HTERT RPE-1 (cell line): Measurements from ENCODE around the gene INO80C.

Experiments
- in situ Hi-C: fragments of 300-500 bp; cut with MboI; formaldehyde crosslinking; loops from 4 replicates; pipeline ENCODE4 v1.14.3; 2020; ENCODE audit warnings: low sequenced_read_pairs

Gene INO80C, protein sequence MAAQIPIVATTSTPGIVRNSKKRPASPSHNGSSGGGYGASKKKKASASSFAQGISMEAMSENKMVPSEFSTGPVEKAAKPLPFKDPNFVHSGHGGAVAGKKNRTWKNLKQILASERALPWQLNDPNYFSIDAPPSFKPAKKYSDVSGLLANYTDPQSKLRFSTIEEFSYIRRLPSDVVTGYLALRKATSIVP

DNA sequence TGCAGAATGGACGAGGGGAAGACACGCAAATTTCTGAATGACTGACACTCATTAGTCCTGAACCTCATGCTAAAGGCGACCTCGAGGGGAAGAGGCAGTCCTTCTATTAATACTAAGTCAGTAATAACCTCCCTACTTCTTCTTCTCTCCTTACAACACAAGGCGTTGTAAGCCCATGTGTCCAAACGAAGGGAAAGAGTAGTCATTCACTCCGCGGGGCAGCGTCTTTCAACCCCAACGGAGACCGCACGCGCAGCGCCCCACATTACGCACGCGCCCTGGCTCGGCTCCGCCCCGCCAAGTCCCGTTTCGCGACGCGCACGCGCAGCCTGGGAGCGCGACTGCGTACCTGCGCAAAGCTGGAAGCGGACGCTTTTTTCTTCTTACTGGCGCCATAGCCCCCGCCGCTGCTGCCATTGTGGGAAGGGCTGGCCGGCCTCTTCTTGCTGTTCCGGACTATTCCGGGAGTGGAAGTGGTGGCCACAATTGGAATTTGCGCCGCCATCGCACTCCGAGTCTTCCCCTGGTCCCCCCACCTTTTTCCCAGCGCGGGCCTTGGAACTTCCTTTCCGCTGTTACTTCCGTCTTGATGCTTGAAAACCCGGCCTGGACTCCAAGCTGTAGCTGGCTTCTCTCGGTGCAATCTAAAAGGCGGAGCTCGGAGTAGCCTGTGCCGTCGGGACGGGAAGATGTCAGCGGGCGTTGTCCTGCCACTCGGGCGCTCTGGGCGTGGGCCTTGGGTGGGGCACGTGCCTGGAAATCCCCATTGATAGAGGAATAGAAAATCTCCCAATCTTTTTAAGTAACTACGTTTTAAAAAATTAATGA, at the start of gene INO80C:
Gene INO80C (minus strand): TSS at position 591 of the 828 bp plus-strand sequence. CDS start 86 bp downstream, at position 505.
- in situ Hi-C loops, result no loop called here

DNA sequence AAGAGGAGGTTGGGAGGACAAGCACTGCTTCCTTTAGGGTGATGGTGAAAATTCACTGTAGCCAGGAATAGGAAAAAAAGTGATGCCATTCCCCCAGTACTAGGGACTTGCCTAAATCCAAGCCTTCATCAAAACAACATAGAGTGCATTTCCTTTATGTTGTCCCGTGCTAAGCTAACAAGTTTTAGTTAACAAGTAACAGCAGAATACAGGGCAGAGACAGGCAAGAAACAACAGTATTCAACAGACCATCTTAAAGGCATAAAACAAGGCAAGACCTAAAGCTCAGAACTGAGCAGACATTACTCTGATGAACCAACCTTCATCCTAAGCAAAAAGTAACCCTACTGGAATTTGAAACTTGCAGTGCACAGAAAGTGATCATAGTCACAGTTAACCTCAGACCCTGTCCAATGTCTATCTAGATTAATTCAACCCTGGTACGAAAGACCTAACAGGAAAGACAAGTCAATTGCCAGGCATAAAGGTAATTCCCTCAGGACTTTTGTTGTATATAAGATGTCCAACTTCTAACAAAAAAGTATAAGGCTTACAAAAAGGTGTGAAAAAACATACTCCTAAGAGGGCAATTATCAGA, 49.3 kb upstream of the INO80C start:
- in situ Hi-C loops, result no loop called here

DNA sequence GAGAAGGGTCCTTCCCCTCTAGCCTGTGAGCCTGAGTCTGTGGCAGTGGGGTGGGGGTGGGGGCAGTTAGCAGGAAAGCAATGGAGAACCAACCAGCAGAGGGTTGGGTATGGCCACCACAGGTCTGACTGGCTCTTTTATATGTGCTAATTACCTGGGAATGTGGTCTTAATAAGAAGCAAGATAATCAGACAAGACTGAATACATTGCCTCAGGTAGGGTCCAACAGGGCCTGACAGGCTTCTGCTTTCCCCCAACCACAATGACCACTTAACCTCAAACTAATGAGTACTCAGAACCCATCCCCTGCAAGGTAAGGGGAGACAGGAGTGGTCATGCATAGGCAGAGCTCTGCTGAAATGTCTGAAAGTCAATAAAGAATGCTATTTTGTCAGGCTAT, 44.6 kb upstream of the INO80C start:
- in situ Hi-C loops, result no loop called here

DNA sequence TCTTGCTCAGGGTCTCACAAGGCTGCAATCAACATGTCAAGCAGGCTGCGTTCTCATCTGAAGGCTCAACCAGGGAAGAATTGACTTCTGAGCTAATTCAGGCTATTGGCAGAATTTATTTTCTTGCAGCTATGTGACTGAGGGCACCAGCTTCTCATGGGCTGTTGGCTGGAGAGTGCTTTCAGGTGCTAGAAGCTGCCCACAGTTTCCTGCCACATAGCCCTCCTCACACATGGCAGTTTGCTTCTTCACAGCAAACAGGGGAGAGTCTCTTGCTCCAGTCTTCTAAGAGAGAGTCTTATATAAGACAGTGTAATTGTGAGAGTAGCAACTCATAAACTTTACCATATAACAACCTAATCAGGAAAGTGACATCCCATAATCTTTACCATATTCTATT, 37.5 kb upstream of the INO80C start:
- in situ Hi-C loops, result no loop called here

DNA sequence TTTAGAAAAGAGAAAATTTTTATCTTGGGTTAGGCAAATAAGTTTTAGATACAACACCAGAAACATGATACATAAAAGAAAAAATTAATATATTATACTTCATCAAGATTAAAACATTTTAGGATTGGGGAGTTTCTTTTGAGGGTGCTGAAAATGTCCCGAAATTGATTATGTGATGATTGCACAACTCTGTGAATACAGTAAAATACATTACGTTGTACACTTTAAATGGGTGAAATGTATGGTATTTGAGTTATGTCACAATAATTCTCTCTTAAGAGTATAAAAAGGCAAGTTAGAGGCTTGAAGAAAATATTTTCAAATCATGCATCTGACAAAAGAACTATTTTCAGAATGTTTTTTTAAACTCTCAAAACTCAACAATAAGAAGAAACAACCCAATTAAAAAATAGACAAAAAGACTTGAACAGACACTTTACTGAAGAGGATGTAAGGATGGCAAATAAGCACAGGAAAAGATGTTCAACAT, 36.2 kb upstream of the INO80C start:
- in situ Hi-C loops, result no loop called here

DNA sequence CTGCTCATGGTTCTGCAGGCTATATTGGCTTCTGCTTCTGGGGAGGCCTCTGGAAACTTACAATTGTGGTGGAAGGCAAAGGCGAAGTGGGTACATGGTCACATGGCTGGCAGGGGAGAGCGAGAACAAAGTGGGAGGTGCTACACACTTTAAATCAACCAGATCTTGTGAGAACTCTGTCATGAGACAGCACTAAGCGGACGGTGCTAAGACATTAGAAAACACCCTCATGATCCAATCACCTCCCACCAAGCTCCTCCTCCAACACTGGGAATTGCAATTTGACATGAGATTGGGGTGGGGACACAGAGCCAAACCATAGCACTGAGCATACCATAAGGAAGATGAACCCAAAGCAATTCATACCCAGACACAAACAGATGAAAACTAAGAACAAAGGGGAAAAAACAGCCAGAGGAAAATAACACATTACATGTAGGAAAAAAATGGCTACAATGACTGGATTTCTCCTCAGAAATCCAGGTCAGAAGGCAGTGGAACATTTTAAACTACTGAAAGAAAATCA, 31.1 kb upstream of the INO80C start:
- in situ Hi-C loops, result no loop called here

DNA sequence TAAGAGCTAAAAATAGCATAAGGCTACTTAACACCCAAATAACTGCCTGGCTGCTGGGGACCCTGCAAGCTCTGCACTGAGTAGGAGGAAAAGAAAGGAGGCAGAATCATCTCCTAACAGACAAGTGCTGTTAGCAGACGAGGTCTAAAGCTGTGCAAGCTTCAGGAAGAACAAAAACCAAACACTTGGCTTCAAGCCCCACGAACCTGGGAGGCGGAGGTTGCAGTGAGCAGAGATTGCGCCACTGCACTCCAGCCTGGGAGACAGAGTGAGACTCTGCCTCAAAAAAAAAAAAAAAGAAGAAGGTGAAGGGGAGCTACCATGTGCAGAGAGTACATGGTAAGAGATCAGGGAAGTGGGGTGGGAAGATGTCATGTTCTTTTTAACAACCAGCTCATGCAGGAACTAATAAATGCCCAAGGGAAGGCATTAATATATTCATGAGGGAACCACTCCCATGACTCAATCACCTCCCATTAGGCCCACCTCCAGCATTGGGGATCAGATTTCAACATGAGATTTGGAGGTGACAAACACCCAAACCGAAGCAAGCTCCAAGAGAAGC, 28.8 kb upstream of the INO80C start:
- in situ Hi-C loops, result no loop called here

DNA sequence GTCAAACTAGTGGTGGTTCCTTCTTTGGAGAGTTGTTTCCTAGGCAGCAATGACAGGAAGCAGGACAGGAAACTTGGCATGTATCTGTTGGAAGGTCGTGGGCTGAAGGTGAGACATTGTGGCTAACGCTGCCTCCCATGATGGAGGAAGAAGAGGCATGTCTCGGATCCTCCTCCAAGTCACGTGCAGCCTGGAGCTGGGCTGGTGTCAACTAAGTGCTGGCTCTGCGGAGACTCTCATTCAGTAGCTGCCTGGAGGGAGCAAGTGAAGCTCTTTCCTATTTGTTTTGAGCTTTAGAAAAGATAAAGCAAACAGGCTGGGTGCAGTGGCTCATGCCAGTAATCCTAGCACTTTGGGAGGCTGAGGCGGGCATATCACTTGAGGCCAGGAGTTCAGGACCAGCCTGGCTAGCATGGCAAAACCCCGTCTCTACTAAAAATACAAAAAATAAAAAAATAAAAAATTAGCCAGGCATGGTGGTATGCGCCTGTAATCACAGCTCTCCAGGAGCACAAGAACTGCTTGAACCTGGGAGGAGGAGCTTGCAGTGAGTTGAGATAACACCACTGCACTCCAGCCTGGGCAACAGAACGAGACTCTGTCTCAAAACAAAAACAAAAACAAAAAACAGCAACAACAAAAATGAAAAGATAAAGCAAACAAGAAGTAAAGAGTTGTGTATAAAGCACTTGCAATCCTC, 28.2 kb upstream of the INO80C start:
- in situ Hi-C loops, result no loop called here

DNA sequence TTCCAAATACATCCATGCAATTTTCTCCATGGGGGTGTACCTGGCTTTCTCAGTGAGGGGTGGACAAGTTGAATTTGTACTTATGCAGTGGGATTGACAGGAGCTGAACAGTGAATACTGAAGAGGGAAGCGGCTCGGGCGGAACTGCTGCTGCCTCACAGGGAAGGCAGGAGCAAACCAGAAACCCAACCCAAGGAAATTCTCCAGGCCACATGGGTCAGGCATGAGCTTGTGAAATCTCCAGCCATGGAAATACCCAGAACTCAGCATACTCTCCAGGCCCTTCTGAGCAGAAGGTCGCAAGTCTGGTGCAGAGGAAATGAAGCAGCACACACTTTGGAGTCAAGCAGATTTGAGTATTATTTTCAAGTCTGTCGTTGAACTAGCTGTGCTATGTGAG, 26.5 kb upstream of the INO80C start:
- in situ Hi-C loops, result no loop called here

DNA sequence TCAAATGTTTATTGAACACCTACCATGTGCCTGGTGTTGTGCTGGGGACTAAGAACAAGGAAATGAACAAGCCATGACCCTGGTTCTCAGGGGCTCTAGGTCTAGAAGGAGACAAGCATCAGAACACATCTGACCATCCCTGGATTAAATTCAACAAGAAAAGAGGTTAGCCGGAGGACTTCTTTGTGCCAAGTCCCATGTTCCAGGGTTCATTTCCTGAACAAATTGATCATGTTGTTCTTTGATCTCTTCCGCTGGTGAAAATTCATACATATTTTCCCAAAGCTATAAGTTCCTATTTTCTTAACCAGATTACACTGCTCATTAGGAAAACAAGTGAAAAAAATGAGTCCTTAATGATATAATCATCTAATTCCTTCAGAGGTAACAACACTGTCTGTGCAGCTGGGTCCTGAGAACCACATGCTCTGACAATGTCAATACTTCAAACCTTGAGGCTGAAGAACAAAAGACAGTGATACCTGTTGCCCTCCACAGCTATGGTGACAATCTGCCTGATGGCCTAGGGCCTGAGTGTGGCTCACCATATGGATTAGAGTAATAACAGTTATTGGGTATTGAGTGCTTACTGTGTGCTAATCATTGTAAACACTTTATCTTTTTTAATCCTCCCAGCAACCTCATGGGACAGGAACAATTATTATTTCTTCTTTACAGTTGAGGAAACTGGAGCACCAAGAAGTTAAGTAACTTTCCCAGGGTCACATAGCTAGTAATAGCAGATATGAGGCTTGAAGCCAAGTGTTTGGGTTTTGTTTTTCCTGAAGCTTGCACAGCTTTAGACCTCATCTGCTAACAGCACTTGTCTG, 24.6 kb upstream of the INO80C start:
- in situ Hi-C loops, result no loop called here

DNA sequence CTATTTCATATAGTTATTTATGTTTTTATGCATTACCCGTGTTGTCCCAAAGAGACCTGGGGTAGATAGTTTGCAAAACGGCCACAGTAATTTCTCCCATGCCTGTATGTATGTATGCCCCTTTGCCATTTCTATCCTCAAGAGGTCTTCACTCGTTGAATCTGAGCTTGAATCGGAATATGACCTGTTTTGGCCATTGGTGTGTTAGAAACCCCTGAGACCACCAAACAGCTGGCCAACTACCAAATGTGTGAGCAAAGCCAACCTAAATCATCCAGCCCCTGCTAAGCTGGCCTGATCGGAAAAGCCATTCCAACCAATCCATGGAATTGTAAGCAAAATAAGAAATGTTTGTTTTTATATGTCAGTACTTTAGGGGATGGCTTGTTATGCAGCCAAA, 23.4 kb upstream of the INO80C start:
- in situ Hi-C loops, result no loop called here

DNA sequence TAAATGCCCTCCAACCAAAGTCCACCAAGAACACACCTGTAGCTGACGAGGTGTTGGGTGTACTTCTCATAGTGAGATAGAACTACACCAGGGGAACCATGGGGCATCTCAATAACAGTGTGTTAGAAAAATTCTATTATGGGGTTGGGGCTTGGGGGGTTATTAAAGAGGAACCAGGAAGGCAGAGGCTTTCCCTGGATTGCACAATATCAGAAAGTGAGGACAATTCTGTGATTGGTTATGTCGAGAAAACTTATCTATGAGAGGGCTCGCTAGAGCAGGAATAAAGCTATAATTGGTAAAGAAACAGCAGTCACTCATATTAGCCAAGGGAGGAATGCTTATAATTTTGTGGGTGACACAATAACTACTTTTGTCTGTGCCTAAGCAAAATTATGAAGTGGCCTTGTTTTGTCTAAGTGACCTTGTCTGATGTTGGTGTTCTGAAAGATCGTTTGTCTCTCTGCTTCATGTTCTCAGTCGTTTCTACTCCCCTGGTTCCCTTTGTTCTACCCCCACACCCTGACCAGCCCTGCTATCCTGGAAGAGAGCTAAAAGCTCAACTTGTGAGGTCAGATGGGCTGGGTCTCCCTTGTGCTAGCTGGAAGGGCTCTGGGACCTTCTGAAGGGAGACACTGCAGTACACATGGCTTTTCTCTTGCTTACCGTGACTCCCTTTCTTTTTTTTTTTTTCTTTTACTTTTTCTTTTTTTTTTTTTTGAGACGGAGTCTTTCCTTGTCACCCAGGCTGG, 21.6 kb upstream of the INO80C start:
- in situ Hi-C loops, result no loop called here

DNA sequence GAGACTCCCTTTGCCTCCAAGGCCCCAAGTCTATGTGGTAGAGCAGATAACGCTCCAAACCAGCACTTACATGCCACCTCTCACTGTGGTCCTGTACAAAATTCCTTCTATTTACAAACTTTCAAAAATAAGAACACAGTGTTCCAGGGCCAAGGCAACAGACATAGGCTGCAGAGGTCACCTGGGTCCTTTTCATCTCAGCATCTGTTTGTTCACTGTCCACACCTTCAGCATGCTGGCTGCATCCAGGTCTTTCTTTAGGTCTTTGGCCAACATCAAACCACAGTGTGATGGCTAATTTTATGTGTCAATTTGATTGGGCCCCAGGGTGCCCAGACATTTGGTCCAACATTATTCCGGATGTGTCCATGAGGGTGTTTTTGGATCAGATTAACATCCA, 20.0 kb upstream of the INO80C start:
- in situ Hi-C loops, result no loop called here

DNA sequence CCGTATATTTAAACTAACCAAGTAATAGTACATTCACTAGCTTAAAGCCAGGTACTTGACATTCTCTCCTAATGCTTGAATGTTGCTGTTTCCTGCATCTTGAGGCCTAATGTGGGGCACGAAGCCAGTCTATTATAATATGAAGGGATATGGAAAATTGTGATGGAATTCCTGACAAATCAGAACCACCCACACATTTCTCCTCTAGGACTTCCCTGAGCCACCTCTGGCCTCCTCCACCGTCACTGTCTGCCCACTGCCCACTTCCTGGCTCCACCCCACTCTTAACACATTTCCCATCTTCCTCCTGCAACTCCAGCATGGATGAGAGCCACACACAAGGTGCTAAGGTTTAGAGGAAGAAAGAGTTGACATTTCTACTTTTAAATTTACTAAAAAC, 19.0 kb upstream of the INO80C start:
- in situ Hi-C loops, result no loop called here

DNA sequence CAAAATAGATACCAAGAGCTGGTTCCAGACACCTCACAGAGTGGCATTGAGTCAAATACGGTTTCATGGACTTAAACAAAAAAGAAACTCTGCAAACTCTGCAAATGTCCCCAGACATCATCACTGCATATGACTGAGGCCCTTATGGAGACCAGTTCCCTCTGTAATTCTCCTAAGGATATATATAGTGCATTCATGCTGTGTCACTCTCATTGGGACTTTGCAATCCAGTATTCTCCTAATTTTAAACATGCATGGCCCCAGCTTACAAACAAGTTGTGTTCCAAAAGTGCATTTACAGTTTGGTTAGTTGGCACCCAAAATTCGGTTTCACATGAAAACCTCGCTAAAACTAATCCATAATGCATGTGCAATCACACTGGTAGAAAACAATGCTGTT, 18.6 kb upstream of the INO80C start:
- in situ Hi-C loops, result no loop called here

DNA sequence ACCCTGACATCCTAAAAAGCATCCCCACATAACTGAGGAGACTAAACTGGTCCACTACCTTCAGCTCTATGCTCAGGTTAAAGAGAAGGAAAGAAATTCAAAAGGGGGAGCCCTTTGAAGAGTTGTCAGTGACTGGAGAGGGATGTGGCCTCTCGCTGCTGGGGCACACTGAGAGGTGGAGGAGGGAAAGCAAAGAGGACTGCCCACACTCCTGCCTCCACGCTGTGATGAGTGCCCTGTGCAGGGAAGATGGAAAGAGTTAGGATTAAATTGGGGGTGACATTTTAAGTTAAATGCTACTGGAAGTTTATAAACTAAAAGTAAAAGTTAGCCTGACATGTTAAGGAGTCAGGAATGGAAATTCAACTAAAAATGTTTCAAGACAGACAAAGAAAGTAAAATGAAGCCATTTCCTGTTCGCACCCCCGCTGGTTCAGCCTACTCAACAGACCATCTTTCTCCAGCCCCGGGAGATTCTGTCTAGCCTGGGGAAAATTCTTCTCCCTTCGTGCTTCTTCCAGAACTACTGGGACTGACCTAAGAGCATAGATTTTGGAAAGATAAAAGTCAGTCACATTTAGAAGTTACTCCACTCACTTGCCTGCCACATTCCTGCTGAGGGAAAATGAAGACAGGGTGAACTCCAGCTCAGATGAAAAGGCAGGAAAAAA, 17.8 kb upstream of the INO80C start:
- in situ Hi-C loops, result no loop called here

DNA sequence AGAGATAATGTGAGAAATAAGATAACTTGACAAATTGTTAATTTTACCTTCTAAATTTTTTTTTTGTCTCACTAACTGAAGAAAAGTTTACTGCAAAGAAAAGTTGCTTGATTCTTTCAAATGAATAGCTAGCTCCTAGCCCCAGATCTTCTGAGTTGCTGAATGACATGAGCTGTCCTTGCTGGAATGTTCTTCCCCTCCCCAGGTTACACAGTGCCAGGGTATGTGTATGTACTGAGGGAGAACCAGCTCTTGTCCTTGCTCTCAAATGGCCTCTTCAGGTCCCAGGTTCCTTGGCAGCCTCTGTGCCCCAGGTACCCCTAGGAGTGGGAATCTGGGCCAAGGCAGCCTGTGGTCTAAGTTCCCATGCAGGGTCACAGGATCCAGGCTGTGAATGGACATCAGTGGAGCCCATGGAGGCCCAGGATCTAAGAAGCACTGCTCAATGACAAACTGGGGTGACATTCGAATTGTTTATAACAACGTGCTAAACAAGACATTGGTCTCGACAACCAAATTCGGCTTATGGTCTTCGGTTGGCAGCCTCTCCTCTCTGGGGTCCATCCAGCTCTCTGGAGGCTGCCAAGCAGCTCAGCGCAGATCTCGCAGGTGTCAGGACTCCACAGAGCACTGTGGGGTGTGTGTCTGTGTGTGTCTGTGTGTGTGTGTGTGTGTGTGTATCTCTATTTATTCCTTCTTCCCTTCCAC, 17.1 kb upstream of the INO80C start:
- in situ Hi-C loops, result no loop called here

DNA sequence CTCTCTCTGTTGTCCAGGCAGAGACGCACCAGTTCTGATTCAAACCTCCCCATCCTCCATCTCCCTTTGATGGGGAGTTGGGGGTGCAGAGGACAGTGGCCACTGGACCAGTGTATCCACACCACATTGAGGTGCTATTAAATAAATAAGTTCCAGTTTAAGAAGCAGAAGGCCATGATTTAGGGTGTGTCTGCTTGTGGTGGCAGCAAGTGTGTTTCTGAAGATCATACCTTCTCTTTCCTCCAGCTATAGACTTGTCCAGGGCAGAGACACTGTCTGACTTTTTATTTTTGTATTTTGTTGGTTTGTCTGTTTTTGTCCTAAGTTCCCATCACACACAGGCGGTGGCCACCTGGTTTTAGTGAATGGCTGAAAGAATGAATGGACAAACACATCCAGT, 16.5 kb upstream of the INO80C start:
- in situ Hi-C loops, result no loop called here
